SK-N-SH (cell line): ENCODE measurements around the gene HEXA. TPM values are rescaled to one million over a fixed set of nuclear protein-coding genes. Genes with fewer than 3 reads are reported as not detected.

ENCODE experiments used
- CTCF ChIA-PET: fragments of 300-600, 350-600 bp; formaldehyde crosslinking; extraction: SDS; loops from one replicate; lab custom pipeline; 2021; lab: Yijun Ruan, JAX
- POLR2A ChIA-PET: fragments of 350-600 bp; sonication (Branson Sonifier 250); formaldehyde crosslinking; extraction: SDS; loops from one replicate; lab custom pipeline; 2020; ENCODE audit warnings: antibody characterized with exemption, inconsistent platforms; lab: Yijun Ruan, JAX
- DNase-seq: peaks from one replicate; pipeline ENCODE4 v3.0.0; 2012
- H2AFZ ChIP-seq: fragments of 200-600 bp; sonication (generic); 2 replicates; pipeline ENCODE4 v1.8.1; 2016; ENCODE audit warnings: antibody characterized with exemption, mild to moderate bottlenecking, low read depth
- H3F3A ChIP-seq: fragments of 200-600 bp; sonication (generic); replicated peaks from 2 replicates; pipeline ENCODE3; 2016; ENCODE audit warnings: antibody characterized with exemption, mild to moderate bottlenecking; ENCODE audit not compliant: insufficient read depth
- H3K27ac ChIP-seq, 2 experiments: fragments of 200-500 bp in 1 of 2; fragments of 200-600 bp in 1 of 2; sonication (Bioruptor generic) in 1 of 2; sonication (generic), shearing (Covaris generic) in 1 of 2; 2 replicates each; pipeline versions ENCODE4 v1.5.1 to v1.6.1; 2014 to 2016; ENCODE audit warnings: low read depth in 2 of 2, inconsistent platforms in 1 of 2, low read length in 1 of 2, mild to moderate bottlenecking in 1 of 2, mixed read lengths in 1 of 2
- H3K27me3 ChIP-seq: fragments of 200-600 bp; sonication (generic), shearing (Covaris generic); 2 replicates; pipeline ENCODE4 v1.6.1; 2016; ENCODE audit warnings: mixed run types; ENCODE audit not compliant: insufficient read depth
- H3K36me3 ChIP-seq, 2 experiments: fragments of 200-500 bp in 1 of 2; fragments of 200-600 bp in 1 of 2; sonication (Bioruptor generic) in 1 of 2; sonication (generic) in 1 of 2; replicated peaks in 1 of 2; 2 replicates each; pipeline versions ENCODE3 to v1.5.1; 2014 to 2016; ENCODE audit warnings: low read length in 1 of 2, mild to moderate bottlenecking in 1 of 2; ENCODE audit not compliant: insufficient read depth in 2 of 2, control insufficient read depth in 1 of 2
- H3K4me1 ChIP-seq, 2 experiments: fragments of 200-500 bp in 1 of 2; fragments of 200-600 bp in 1 of 2; sonication (Bioruptor generic) in 1 of 2; sonication (generic), shearing (Covaris generic) in 1 of 2; 2 replicates each; pipeline versions ENCODE4 v1.5.1 to v1.6.1; 2014 to 2016; ENCODE audit warnings: low read depth in 1 of 2, low read length in 1 of 2, mixed run types in 1 of 2; ENCODE audit not compliant: insufficient read depth in 2 of 2, control insufficient read depth in 1 of 2
- H3K4me2 ChIP-seq: fragments of 200-600 bp; sonication (generic), shearing (Covaris generic); 2 replicates; pipeline ENCODE4 v1.6.1; 2017; ENCODE audit warnings: mixed run types
- H3K4me3 ChIP-seq, 2 experiments: fragments of 200-500 bp in 1 of 2; fragments of 200-600 bp in 1 of 2; sonication (Bioruptor generic) in 1 of 2; sonication (generic), shearing (Covaris generic) in 1 of 2; 2 replicates each; pipeline versions ENCODE4 v1.5.1 to v1.8.1; 2014 to 2016; ENCODE audit warnings: low read depth in 2 of 2, inconsistent platforms in 1 of 2, low read length in 1 of 2, mild to moderate bottlenecking in 1 of 2, mixed read lengths in 1 of 2, moderate library complexity in 1 of 2
- H3K79me2 ChIP-seq: fragments of 200-600 bp; sonication (generic); 2 replicates; pipeline ENCODE4 v1.8.1; 2017; ENCODE audit warnings: mild to moderate bottlenecking; ENCODE audit not compliant: insufficient read depth
- H3K9ac ChIP-seq: fragments of 200-600 bp; sonication (generic); 2 replicates; pipeline ENCODE4 v1.6.1; 2017; ENCODE audit warnings: mixed run types
- H3K9me2 ChIP-seq: fragments of 200-600 bp; sonication (generic); 2 replicates; pipeline ENCODE4 v1.6.1; 2017; ENCODE audit warnings: mixed run types
- H3K9me3 ChIP-seq: fragments of 200-600 bp; sonication (generic); 2 replicates; pipeline ENCODE4 v1.6.1; 2017; ENCODE audit warnings: mixed run types, mild to moderate bottlenecking, moderate library complexity
- H4K20me1 ChIP-seq: fragments of 200-600 bp; sonication (generic); 2 replicates; pipeline ENCODE4 v1.6.1; 2017; ENCODE audit warnings: mild to moderate bottlenecking, mixed run types; ENCODE audit not compliant: insufficient read depth
- CHD2 ChIP-seq: fragments of 150-350 bp; IDR thresholded peaks from 2 replicates; pipeline ENCODE4 v1.6.1; 2018; ENCODE audit warnings: low read length; ENCODE audit not compliant: partially characterized antibody
- ELF1 ChIP-seq: IDR thresholded peaks from 2 replicates; pipeline ENCODE4 v1.4.0; 2012
- EP300 ChIP-seq, 2 experiments: IDR thresholded peaks; 2 replicates each; pipeline versions ENCODE4 v1.4.0 to v1.6.1; 2012; ENCODE audit warnings: borderline replicate concordance in 1 of 2, low read depth in 1 of 2, low read length in 1 of 2
- FOSL2 ChIP-seq: IDR thresholded peaks from 2 replicates; pipeline ENCODE4 v1.4.0; 2012; ENCODE audit warnings: low read depth, mild to moderate bottlenecking, moderate library complexity, borderline replicate concordance
- FOXJ3 ChIP-seq: sonication (generic); formaldehyde crosslinking; IDR thresholded peaks from 2 replicates; pipeline ENCODE4 v1.5.1; 2020; ENCODE audit warnings: mild to moderate bottlenecking, missing genetic modification reagents
- JUND ChIP-seq: IDR thresholded peaks from 2 replicates; pipeline ENCODE4 v1.4.0; 2012
- MAX ChIP-seq: IDR thresholded peaks from 2 replicates; pipeline ENCODE4 v1.4.0; 2012; ENCODE audit warnings: low read depth
- MXI1 ChIP-seq: IDR thresholded peaks from 2 replicates; pipeline ENCODE4 v1.6.1; 2012; ENCODE audit warnings: mild to moderate bottlenecking, low read depth, low read length, improper control_type of control experiment
- NFIC ChIP-seq: IDR thresholded peaks from 2 replicates; pipeline ENCODE4 v1.4.0; 2012; ENCODE audit warnings: borderline replicate concordance
- POLR2AphosphoS5 ChIP-seq: IDR thresholded peaks from 2 replicates; pipeline ENCODE4 v1.6.1; 2012; ENCODE audit warnings: low read depth, low read length
- RCOR1 ChIP-seq: fragments of 150-350 bp; IDR thresholded peaks from 2 replicates; pipeline ENCODE4 v1.6.1; 2017; ENCODE audit warnings: antibody characterized with exemption, low read length
- RXRA ChIP-seq: IDR thresholded peaks from 2 replicates; pipeline ENCODE4 v1.4.0; 2012; ENCODE audit warnings: low read depth, mild to moderate bottlenecking, borderline replicate concordance
- SIN3A ChIP-seq: IDR thresholded peaks from 2 replicates; pipeline ENCODE4 v1.6.1; 2012; ENCODE audit warnings: low read depth, mild to moderate bottlenecking, low read length, moderate library complexity, borderline replicate concordance
- SMC3 ChIP-seq: IDR thresholded peaks from 2 replicates; pipeline ENCODE4 v1.6.1; 2012; ENCODE audit warnings: low read depth, low read length, improper control_type of control experiment
- TCF12 ChIP-seq: IDR thresholded peaks from 2 replicates; pipeline ENCODE4 v1.4.0; 2012
- USF2 ChIP-seq: fragments of 150-350 bp; IDR thresholded peaks from 2 replicates; pipeline ENCODE4 v1.6.1; 2017; ENCODE audit warnings: antibody characterized with exemption, low read length, low read depth, borderline replicate concordance
- YY1 ChIP-seq: IDR thresholded peaks from 2 replicates; pipeline ENCODE4 v1.4.0; 2012; ENCODE audit warnings: low read depth, mild to moderate bottlenecking
- whole genome bisulfite sequencing: methylation state at CpG from one replicate; pipeline ENCODE4 v1.1.6; 2017; ENCODE audit warnings: low lambda C conversion rate; 5-methylcytosine and 5-hydroxymethylcytosine counted together
- polyA plus RNA-seq, 3 experiments: library from polyadenylated mRNA; depleted of rRNA; stranded (reverse); fragments of >200 nt; gene quantifications; 2 replicates each; pipeline ENCODE4 v1.2.3, GENCODE V29; 2012
- TF ChIP-seq, protein P1 (sequence below): IDR thresholded peaks from 2 replicates; pipeline ENCODE4 v1.4.0; 2012; ENCODE audit warnings: low read depth, borderline replicate concordance
- TF ChIP-seq, protein P2 (sequence below): IDR thresholded peaks from 2 replicates; pipeline ENCODE4; 2012
- TF ChIP-seq, protein P3 (sequence below): IDR thresholded peaks from 2 replicates; pipeline ENCODE4 v1.4.0; 2012; ENCODE audit warnings: low read depth, borderline replicate concordance

Gene HEXA
- polyA plus RNA-seq, 1 of the 3 experiments (the other 2 are of a cell fraction), result 251 TPM

DNA sequence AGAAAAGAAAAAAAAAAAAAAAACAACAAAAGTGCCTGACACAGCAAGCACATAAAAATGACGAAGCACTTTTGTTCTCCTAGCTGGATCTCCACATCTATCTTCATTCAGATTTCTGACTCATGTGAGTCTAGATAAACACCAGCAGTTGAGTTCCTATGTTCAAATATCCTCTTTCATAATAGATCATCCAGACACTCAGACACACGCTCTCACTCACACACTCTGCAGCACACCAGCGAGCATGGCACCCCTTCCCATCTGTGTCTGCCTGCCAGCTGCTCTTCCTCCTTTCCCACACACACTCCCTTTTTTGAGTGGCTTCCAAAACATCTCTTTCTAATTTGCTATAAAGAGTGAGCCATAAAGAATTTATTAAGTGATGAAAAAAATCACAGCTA is 36.0 kb downstream of the HEXA start:
- 11% methylated on average over 3 of the region's 3 CpGs for WGBS
- Histone ChIP-seq H3K79me2 (no peaks in the 10 kb centered on the region), H3K4me1 (peaks cover 0 to 10% of the 10 kb centered on the region in 2 experiments), H3K27ac (peak overlapping the region; percentile 67 to 80), H3K9me3 (no peaks in the 10 kb centered on the region), H3K36me3 (peaks cover 0 to 18% of the 10 kb centered on the region in 2 experiments), H3K9ac (peak overlapping the region; percentile 18; the same call in 1 of the 2 replicates), H3K9me2 (no peaks in the 10 kb centered on the region), H3K4me2 (peak overlapping the region; percentile 9), H3F3A (peaks cover 30% of the 10 kb centered on the region), H3K4me3 (no peak overlapping the region), H3K27me3 (no peaks in the 10 kb centered on the region), H2AFZ (no peak overlapping the region; the same call in 1 of the 2 replicates), H4K20me1 (no peaks in the 10 kb centered on the region; the same call in 1 of the 2 replicates)
- DNase-seq, result peak; percentile 62
- ChIA-PET CTCF (interaction anchor here (1.1 to 1.9 kb wide), 4 partner anchors 14 to 140 kb away, joined by 3 to 14 read pairs (median 5); no protein-coding TSS in a partner anchor), POLR2A (interaction anchor here (0.9 kb wide), 1 partner anchor 20 kb away, joined by 4 read pairs; the partner anchor contains the start of gene CELF6)
- peak; percentile 50; the same call in 1 of the 2 replicates for TF ChIP-seq FOSL2
- TF ChIP-seq RCOR1, result peak; percentile 72
- TF ChIP-seq POLR2AphosphoS5, result peak; percentile 23; the same call in 1 of the 2 replicates
- TF ChIP-seq TCF12, result peak; percentile 84
- TF ChIP-seq, protein P1, sequence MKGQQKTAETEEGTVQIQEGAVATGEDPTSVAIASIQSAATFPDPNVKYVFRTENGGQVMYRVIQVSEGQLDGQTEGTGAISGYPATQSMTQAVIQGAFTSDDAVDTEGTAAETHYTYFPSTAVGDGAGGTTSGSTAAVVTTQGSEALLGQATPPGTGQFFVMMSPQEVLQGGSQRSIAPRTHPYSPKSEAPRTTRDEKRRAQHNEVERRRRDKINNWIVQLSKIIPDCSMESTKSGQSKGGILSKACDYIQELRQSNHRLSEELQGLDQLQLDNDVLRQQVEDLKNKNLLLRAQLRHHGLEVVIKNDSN, result no peak
- TF ChIP-seq EP300 (IDR thresholded peaks at IDR 0.05; ENCODE audit: borderline replicate concordance in 1 of 2, low read depth in 1 of 2, low read length in 1 of 2), result peak in 1 of 2 experiments; percentile 28; a peak in 1 of 4 replicates
- no peak for TF ChIP-seq NFIC
- TF ChIP-seq JUND, result peak; percentile 46
- TF ChIP-seq SIN3A, result 0 out of 2 replicates have a peak, but pooled peaks have one; percentile 15
- TF ChIP-seq MAX, result peak; percentile 45; the same call in 1 of the 2 replicates
- peak; percentile 80; the same call in 1 of the 2 replicates for TF ChIP-seq MXI1
- TF ChIP-seq, protein P2, sequence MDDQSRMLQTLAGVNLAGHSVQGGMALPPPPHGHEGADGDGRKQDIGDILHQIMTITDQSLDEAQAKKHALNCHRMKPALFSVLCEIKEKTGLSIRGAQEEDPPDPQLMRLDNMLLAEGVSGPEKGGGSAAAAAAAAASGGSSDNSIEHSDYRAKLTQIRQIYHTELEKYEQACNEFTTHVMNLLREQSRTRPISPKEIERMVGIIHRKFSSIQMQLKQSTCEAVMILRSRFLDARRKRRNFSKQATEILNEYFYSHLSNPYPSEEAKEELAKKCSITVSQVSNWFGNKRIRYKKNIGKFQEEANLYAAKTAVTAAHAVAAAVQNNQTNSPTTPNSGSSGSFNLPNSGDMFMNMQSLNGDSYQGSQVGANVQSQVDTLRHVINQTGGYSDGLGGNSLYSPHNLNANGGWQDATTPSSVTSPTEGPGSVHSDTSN, result peak; percentile 90
- no peak for TF ChIP-seq CHD2
- no peak for TF ChIP-seq YY1
- no peak for TF ChIP-seq SMC3

GRCh38 chr15:72338617-72339321 is 37.0 kb downstream of the HEXA start:
- Histone ChIP-seq H3K4me2 (no peak overlapping the region), H3K27me3 (no peaks in the 10 kb centered on the region), H3K9ac (no peak overlapping the region), H2AFZ (no peak overlapping the region), H4K20me1 (no peaks in the 10 kb centered on the region; the same call in 1 of the 2 replicates), H3F3A (peaks cover 30% of the 10 kb centered on the region), H3K36me3 (peaks cover 0 to 9% of the 10 kb centered on the region in 2 experiments), H3K79me2 (no peaks in the 10 kb centered on the region), H3K4me3 (no peak overlapping the region), H3K9me3 (no peaks in the 10 kb centered on the region)
- DNase-seq, result no peak
- POLR2A ChIA-PET, result interaction anchor here (0.9 kb wide), 1 partner anchor 19 kb away, joined by 4 read pairs; the partner anchor contains the start of gene CELF6
- TF ChIP-seq FOSL2 (no peak), RXRA (no peak), JUND (no peak), YY1 (no peak), SMC3 (no peak), ELF1 (no peak), USF2 (no peak), FOXJ3 (CRISPR knock-in tag) (no peak), MAX (no peak)
- TF ChIP-seq, protein P3, sequence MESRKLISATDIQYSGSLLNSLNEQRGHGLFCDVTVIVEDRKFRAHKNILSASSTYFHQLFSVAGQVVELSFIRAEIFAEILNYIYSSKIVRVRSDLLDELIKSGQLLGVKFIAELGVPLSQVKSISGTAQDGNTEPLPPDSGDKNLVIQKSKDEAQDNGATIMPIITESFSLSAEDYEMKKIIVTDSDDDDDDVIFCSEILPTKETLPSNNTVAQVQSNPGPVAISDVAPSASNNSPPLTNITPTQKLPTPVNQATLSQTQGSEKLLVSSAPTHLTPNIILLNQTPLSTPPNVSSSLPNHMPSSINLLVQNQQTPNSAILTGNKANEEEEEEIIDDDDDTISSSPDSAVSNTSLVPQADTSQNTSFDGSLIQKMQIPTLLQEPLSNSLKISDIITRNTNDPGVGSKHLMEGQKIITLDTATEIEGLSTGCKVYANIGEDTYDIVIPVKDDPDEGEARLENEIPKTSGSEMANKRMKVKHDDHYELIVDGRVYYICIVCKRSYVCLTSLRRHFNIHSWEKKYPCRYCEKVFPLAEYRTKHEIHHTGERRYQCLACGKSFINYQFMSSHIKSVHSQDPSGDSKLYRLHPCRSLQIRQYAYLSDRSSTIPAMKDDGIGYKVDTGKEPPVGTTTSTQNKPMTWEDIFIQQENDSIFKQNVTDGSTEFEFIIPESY, result no peak
- TF ChIP-seq, protein P1, result no peak
- TF ChIP-seq, all 33 proteins: peak for 0
- no peaks in the 10 kb centered on the region for H3K9me2 ChIP-seq
- H3K4me1 ChIP-seq, result peaks cover 0 to 10% of the 10 kb centered on the region in 2 experiments
- WGBS, result 90% methylated on average over 9 of the region's 9 CpGs
- H3K27ac ChIP-seq, result peak overlapping the region; percentile 48 to 80; a peak in 3 of 4 replicates
- CTCF ChIA-PET, result interaction anchor here (1.1 kb wide), 1 partner anchor 139 kb away, joined by 5 read pairs; no protein-coding TSS in a partner anchor
